Prostate gland (tissue), 2 donors: ENCODE results near the gene TOPAZ1.

Experiments
- CTCF ChIP-seq, 4 experiments: fragments of 200-600 bp in 2 of 4; fragments of 450-650 bp in 2 of 4; sonication (generic) in 2 of 4; IDR thresholded peaks; 1 replicate in 3 of 4; 2 replicates in 1 of 4; pipeline ENCODE4 v1.5.1; 2016 to 2019; ENCODE audit warnings: antibody characterized with exemption in 4 of 4, mild to moderate bottlenecking in 2 of 4, moderate library complexity in 2 of 4
- POLR2A ChIP-seq: fragments of 450-650 bp; IDR thresholded peaks from one replicate; pipeline ENCODE4 v1.6.1; 2016; ENCODE audit warnings: antibody characterized with exemption, mild to moderate bottlenecking
- POLR2AphosphoS5 ChIP-seq: sonication (generic); formaldehyde crosslinking; IDR thresholded peaks from one replicate; pipeline ENCODE4 v1.6.1; 2017; ENCODE audit warnings: antibody characterized with exemption

- no peak for TF ChIP-seq POLR2AphosphoS5
- no peak for TF ChIP-seq CTCF (IDR thresholded peaks at IDR 0.05)
- no peak for TF ChIP-seq POLR2A
These were observed 84.8 kb downstream of the TOPAZ1 start for GRCh38 chr3:44326515-44326914.
